Measurements from ENCODE around the gene ERMARD.

DNA sequence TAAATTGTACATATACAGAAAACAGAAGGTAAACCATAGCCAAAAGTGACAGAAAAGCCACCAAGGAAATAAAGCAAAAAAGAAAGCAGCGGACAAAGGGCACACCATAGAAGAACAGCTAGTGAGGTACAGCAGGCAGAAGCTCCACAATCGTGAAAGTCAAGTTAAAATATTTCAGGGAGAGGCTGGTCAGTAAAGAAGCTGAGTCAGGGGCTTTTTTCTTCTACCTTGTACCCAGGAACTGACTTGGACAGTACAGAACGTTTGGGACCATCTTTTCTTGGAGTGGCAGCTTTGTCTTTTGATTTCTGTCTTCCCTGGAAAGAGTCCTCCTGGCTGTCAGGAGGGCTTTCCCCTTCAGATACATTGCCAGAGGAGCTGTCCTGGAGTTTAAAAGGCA is 41.4 kb upstream of the ERMARD start:
- no peak for TF ChIP-seq POLR2A (IDR thresholded peaks at IDR 0.05)
- TF ChIP-seq, protein P1, sequence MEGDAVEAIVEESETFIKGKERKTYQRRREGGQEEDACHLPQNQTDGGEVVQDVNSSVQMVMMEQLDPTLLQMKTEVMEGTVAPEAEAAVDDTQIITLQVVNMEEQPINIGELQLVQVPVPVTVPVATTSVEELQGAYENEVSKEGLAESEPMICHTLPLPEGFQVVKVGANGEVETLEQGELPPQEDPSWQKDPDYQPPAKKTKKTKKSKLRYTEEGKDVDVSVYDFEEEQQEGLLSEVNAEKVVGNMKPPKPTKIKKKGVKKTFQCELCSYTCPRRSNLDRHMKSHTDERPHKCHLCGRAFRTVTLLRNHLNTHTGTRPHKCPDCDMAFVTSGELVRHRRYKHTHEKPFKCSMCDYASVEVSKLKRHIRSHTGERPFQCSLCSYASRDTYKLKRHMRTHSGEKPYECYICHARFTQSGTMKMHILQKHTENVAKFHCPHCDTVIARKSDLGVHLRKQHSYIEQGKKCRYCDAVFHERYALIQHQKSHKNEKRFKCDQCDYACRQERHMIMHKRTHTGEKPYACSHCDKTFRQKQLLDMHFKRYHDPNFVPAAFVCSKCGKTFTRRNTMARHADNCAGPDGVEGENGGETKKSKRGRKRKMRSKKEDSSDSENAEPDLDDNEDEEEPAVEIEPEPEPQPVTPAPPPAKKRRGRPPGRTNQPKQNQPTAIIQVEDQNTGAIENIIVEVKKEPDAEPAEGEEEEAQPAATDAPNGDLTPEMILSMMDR (IDR thresholded peaks at IDR 0.05 in 4 of 5, conservative IDR thresholded peaks at IDR 0.05 in 1 of 5) = no peak

All from gastrocnemius medialis (tissue), 4 donors.